Nephron (organoid): ENCODE measurements around the gene MORN4.
"Not testable (repeated sequence)": the region's sequence is repeated elsewhere in the genome, so short reads cannot be mapped to it uniquely, and the experiment has no call there.

ENCODE experiments used
- H3K27ac Mint-ChIP-seq, 3 experiments: 2 replicates each; pipeline ENCODE4 v1.8.0; 2020; ENCODE audit warnings: mixed read lengths in 3 of 3, mild to moderate bottlenecking in 2 of 3, moderate library complexity in 1 of 3
- H3K27me3 Mint-ChIP-seq: 2 replicates; pipeline ENCODE4 v1.8.0; 2021; ENCODE audit warnings: low read depth, mild to moderate bottlenecking, moderate library complexity, mixed read lengths
- H3K36me3 Mint-ChIP-seq: 2 replicates; pipeline ENCODE4 v1.8.0; 2020; ENCODE audit warnings: low read depth, mixed read lengths
- H3K4me1 Mint-ChIP-seq: 2 replicates; pipeline ENCODE4 v1.8.0; 2020; ENCODE audit warnings: mixed read lengths
- H3K4me3 Mint-ChIP-seq, 3 experiments: 2 replicates each; pipeline ENCODE4 v1.8.0; 2020; ENCODE audit warnings: mild to moderate bottlenecking in 3 of 3, mixed read lengths in 3 of 3, moderate library complexity in 2 of 3
- H3K9me3 Mint-ChIP-seq: 2 replicates; pipeline ENCODE4 v1.8.0; 2020; ENCODE audit warnings: mixed read lengths
- TF ChIP-seq, protein P1 (sequence below), 3 experiments: fragments of 200-600 bp; sonication (generic); IDR thresholded peaks; one replicate each; pipeline ENCODE4 v1.5.0; 2021; ENCODE audit warnings: antibody characterized with exemption in 3 of 3; ENCODE audit not compliant: unreplicated experiment in 3 of 3

Gene MORN4

DNA sequence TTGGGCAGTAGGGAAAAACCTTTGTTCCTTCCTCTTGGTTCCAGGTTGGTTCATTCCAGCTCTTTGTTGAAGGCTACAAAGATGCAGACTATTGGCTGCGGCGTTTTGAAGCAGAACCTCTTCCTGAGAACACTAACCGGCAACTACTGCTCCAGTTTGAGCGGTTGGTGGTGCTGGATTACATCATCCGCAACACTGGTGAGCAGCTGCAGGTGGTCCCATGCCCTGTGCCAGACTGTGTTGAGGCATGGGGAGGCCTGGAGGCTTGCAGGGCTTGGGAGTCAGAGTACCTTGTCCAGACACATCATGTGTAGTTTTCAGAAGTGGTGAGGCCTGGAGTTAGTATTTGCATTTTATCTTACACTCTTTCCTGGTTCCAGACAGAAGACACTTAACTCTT is 23.5 kb upstream of the MORN4 start:
- TF ChIP-seq, protein P1, sequence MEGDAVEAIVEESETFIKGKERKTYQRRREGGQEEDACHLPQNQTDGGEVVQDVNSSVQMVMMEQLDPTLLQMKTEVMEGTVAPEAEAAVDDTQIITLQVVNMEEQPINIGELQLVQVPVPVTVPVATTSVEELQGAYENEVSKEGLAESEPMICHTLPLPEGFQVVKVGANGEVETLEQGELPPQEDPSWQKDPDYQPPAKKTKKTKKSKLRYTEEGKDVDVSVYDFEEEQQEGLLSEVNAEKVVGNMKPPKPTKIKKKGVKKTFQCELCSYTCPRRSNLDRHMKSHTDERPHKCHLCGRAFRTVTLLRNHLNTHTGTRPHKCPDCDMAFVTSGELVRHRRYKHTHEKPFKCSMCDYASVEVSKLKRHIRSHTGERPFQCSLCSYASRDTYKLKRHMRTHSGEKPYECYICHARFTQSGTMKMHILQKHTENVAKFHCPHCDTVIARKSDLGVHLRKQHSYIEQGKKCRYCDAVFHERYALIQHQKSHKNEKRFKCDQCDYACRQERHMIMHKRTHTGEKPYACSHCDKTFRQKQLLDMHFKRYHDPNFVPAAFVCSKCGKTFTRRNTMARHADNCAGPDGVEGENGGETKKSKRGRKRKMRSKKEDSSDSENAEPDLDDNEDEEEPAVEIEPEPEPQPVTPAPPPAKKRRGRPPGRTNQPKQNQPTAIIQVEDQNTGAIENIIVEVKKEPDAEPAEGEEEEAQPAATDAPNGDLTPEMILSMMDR (IDR thresholded peaks at IDR 0.05; ENCODE audit: unreplicated experiment in 3 of 3), result no peak
- H3K27ac Mint-ChIP-seq, result no peak overlapping the region
- H3K4me1 Mint-ChIP-seq, result no peaks in the 10 kb centered on the region
- peaks cover 66% of the 10 kb centered on the region for H3K36me3 Mint-ChIP-seq
- no peaks in the 10 kb centered on the region for H3K9me3 Mint-ChIP-seq
- no peaks in the 10 kb centered on the region for H3K27me3 Mint-ChIP-seq
- no peak overlapping the region for H3K4me3 Mint-ChIP-seq

DNA sequence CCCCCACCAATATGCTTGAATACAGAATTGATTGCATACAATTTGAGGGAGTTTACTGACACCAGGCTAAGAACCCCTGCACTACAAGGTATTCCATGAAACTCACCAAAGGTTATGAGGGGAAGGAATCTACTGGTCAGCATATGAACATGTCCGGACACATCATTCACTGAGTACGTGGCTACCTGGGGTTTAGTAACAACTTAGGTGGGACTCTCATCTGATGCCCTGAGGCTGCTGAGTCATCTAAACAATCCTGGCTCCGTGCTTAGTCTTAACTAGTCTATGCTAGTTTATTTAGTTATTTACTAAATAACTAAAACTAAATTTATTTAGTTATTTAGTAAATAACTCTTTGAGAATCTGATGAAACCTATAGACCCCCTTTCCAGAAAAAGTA is 18.5 kb upstream of the MORN4 start:
- Mint-ChIP-seq H3K4me3 (no peak overlapping the region), H3K9me3 (no peaks in the 10 kb centered on the region), H3K27ac (no peak overlapping the region), H3K4me1 (peaks cover 10% of the 10 kb centered on the region), H3K36me3 (peaks cover 53% of the 10 kb centered on the region), H3K27me3 (no peaks in the 10 kb centered on the region)
- TF ChIP-seq, protein P1 (IDR thresholded peaks at IDR 0.05; ENCODE audit: unreplicated experiment in 3 of 3), result no peak

DNA sequence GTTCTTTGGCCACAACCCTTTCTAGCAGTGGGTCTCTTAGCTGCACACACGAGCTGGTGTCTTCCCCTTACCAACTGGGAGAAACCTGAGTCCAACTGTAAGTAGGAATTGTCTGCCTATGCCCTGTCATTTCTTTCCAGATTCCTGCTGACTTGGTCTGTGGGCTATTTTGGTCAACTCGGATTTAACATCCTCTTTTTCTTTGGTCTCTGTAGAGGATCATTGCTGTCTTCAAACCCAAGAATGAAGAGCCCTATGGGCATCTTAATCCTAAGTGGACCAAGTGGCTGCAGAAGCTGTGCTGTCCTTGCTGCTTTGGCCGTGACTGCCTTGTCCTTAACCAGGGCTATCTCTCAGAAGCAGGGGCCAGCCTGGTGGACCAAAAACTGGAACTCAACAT is 17.4 kb upstream of the MORN4 start:
- TF ChIP-seq, protein P1 (IDR thresholded peaks at IDR 0.05; ENCODE audit: unreplicated experiment in 3 of 3), result no peak
- peaks cover 10% of the 10 kb centered on the region for H3K4me1 Mint-ChIP-seq
- H3K9me3 Mint-ChIP-seq, result no peaks in the 10 kb centered on the region
- H3K27ac Mint-ChIP-seq, result no peak overlapping the region
- peaks cover 46% of the 10 kb centered on the region for H3K36me3 Mint-ChIP-seq
- H3K27me3 Mint-ChIP-seq, result no peaks in the 10 kb centered on the region
- no peak overlapping the region for H3K4me3 Mint-ChIP-seq

DNA sequence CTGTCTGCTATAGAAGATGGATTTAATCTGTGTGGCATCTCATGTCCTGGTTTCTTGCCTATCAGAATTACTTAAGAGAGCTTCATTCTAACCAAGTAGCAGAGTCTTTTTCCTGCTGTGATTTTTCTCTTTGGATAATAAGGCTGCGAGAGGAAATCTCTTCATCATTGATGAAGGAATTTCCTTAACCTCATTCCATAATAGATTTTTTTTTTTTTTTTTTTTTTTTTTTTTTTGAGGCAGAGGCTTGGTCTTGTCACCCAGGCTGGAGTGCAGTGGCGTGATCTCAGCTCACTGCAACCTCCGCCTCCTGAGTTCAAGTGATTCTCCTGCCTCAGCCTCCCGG is 16.1 kb upstream of the MORN4 start:
- peaks cover 47% of the 10 kb centered on the region for H3K36me3 Mint-ChIP-seq
- peak overlapping the region; percentile 17 to 58 (median 30) for H3K27ac Mint-ChIP-seq
- H3K27me3 Mint-ChIP-seq, H3K9me3 Mint-ChIP-seq, H3K4me3 Mint-ChIP-seq: not testable (repeated sequence)
- peaks cover 10% of the 10 kb centered on the region for H3K4me1 Mint-ChIP-seq

DNA sequence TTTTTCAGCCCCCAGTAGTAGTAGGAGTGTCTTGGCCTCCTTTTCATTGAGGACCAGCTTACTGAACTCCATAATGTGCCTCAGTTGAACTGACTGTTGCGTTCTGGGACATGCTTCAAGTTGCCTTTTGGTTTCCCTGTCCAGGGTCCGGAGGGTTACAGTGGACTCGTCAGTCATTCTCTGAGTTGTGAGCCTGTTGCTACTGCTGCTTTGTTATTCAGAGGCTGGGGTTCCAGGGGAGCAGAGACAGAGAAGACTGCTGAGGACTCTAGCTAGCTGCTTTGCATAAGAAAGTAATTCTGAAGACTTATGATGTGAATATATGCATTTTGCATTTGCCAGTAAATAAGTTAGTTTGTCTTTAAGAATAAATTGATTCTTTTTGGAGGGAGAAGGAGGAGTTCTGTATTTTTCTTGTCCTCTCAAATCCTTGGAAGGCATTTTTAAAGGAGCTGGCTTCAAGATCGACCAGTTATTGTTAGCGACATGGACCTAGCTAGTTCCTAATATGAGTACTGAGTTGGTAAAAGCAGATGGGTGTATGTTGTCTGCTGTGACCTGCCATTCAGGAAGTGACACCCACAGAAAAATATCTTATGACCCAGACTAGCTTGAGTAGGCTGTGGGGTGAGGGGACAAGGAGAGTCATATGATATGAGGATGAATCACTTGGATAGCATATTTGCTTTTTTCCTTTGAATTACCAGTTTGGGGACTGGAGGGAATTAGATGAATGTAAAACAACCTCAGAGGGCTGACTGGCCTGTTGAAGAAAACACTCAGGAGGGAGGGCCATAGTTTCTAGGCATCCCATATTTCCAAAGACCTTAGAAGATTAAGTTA is 15.5 kb upstream of the MORN4 start:
- Mint-ChIP-seq H3K36me3 (peaks cover 45% of the 10 kb centered on the region), H3K27me3 (no peaks in the 10 kb centered on the region), H3K9me3 (no peaks in the 10 kb centered on the region), H3K4me3 (no peak overlapping the region), H3K4me1 (peaks cover 10% of the 10 kb centered on the region), H3K27ac (peak overlapping the region; percentile 17 to 58 (median 30))
- TF ChIP-seq, protein P1 (IDR thresholded peaks at IDR 0.05; ENCODE audit: unreplicated experiment in 3 of 3), result no peak

DNA sequence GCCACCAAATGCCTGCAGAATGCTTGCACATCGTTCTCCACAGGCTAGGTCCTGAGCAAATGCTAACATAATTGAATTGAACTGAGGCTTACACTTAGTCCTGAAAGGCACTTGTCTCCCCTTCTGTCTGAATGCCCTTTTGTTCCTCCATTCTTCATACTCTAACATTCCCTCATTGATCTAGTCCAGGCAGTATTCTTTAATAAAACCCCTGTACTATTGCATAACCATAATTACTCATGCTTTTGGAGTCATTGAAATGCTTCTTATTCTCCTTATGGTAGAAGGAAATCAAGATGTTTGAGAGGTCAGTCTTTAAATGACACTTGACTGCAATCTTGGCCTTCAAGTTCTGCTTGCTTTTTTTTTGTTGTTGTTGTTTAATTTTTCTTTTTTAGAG is 14.3 kb upstream of the MORN4 start:
- Mint-ChIP-seq H3K36me3 (peaks cover 40% of the 10 kb centered on the region), H3K4me3 (no peak overlapping the region), H3K27me3 (no peaks in the 10 kb centered on the region), H3K27ac (no peak overlapping the region), H3K4me1 (peaks cover 21% of the 10 kb centered on the region), H3K9me3 (no peaks in the 10 kb centered on the region)
- TF ChIP-seq, protein P1 (IDR thresholded peaks at IDR 0.05; ENCODE audit: unreplicated experiment in 3 of 3), result no peak
